ENCODE measurements around the gene MAP2K1. TPM values are rescaled to one million over a fixed set of nuclear protein-coding genes. Genes with fewer than 3 reads are reported as not detected.

MAP2K1 gene
- total and polyA plus RNA-seq, 2 experiments from 2014 or later = 62.7 to 96.5 TPM

DNA sequence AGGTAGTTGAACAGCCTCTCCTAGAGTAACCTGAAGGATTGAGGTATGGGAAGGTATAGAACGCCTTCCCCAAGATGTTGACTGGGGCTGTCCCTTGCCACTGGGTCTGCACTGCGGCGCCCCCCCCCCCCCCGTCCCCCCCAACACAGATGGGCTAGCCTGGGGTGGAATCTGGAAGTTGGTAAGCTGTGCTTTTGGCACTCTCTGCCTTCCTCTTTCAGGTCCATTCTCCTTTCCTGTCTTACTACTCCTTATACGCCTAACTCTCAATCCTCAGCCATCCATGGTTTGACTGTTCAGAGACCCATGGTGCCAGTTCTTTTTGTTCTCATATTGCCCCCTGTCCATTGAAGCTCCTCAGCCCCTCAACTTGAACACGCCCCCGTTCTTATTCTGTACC lies 42.8 kb downstream of the MAP2K1 start:
- Histone ChIP-seq H3K4me3 (no peak overlapping the region), H3K27ac (no peak overlapping the region), H3K9me3 (ENCODE audit: low read depth) (no peaks in the 10 kb centered on the region), H3K4me1 (ENCODE audit: low read depth) (no peaks in the 10 kb centered on the region), H3K27me3 (no peaks in the 10 kb centered on the region), H3K36me3 (no peaks in the 10 kb centered on the region)
- TF ChIP-seq, protein P1, sequence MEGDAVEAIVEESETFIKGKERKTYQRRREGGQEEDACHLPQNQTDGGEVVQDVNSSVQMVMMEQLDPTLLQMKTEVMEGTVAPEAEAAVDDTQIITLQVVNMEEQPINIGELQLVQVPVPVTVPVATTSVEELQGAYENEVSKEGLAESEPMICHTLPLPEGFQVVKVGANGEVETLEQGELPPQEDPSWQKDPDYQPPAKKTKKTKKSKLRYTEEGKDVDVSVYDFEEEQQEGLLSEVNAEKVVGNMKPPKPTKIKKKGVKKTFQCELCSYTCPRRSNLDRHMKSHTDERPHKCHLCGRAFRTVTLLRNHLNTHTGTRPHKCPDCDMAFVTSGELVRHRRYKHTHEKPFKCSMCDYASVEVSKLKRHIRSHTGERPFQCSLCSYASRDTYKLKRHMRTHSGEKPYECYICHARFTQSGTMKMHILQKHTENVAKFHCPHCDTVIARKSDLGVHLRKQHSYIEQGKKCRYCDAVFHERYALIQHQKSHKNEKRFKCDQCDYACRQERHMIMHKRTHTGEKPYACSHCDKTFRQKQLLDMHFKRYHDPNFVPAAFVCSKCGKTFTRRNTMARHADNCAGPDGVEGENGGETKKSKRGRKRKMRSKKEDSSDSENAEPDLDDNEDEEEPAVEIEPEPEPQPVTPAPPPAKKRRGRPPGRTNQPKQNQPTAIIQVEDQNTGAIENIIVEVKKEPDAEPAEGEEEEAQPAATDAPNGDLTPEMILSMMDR (IDR thresholded peaks at IDR 0.05; ENCODE audit: low read depth, low read length) = no peak
- DNase-seq (ENCODE audit: low read depth in 1 of 2, low spot score in 1 of 2) = no peak

DNA sequence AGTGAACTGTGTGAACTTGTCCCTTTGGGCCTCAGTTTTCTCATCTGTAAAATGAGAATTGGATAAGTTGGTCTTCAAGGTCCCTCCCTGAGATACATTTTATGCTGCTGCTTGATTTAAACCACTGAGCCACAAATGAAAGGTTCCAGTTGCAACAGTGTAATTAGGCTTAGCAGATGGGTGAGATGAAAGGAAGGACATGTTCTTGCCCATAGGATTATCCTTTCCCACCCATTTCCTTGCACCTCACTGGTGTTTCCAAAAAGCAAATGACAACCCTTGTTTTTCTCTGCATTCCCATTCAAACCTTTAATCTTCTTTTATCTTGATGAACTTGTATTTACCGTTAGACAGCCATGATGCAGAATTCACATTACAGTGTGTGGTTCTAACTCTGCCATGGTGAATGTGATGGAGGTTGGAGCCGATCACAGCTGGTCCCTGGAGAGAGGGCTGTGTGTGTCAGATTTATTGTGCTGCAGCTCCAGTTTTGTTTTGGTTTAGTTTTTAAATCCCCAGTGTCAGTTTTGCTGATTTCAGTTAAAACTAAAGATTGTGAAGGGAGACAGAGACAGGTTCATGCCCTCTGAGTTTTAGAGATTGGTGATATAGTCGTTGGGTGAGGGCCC lies 44.0 kb downstream of the MAP2K1 start:
- H3K4me1 ChIP-seq (ENCODE audit: low read depth) = no peaks in the 10 kb centered on the region
- TF ChIP-seq, protein P1 (IDR thresholded peaks at IDR 0.05; ENCODE audit: low read depth, low read length) = no peak
- H3K27me3 ChIP-seq = no peaks in the 10 kb centered on the region

DNA sequence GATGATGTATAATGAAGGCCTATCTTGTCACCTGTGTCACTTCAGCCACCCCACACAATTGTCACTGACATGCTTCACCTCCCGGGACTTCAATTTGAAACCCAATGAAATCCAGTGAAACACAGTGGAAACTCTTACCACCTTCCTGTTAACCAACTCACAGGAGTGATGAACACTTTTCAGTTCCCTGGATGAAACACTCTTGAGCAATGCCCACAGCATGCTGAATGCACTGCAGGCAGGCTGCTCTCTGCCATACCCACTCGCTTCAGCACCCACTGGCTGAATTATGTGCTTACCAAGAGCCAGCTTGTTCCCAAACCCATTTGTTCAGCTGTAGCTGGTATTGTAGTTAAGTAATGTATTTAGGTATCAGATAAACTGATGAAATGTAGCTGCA lies 47.0 kb downstream of the MAP2K1 start:
- DNase-seq (ENCODE audit: low read depth in 1 of 2, low spot score in 1 of 2) = no peak
- Histone ChIP-seq H3K27ac (peak overlapping the region; percentile 30), H3K9me3 (ENCODE audit: low read depth) (no peaks in the 10 kb centered on the region), H3K4me3 (no peak overlapping the region), H3K27me3 (no peaks in the 10 kb centered on the region), H3K4me1 (ENCODE audit: low read depth) (no peaks in the 10 kb centered on the region), H3K36me3 (peaks cover 15% of the 10 kb centered on the region)
- TF ChIP-seq, protein P1 (IDR thresholded peaks at IDR 0.05; ENCODE audit: low read depth, low read length) = no peak

More for the DNA sequence above, 44.0 kb downstream of the MAP2K1 start:
- Histone ChIP-seq H3K27ac (peak overlapping the region; percentile 60), H3K36me3 (no peaks in the 10 kb centered on the region), H3K4me3 (no peak overlapping the region), H3K9me3 (ENCODE audit: low read depth) (no peaks in the 10 kb centered on the region)
- DNase-seq (ENCODE audit: low read depth in 1 of 2, low spot score in 1 of 2) = no peak

DNA sequence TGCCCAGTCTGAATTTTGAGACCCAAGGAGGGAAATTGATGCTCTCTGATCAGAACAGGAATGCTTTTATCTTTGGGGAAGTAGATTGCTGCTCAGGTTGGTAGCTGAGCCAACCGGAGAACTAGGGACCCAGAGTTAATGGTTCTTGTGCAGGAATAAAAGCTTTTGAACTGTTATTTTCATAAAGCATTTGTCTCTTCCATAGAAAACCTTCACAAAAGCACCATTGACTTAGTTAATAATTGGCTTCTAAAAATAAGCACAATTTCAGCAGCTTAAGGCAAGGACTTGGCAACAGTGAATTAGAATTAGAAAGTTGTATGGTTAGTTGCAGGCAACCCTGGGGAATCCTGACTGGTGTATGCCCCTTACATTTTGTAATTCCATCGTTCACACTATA lies 53.8 kb downstream of the MAP2K1 start:
- no peaks in the 10 kb centered on the region for H3K9me3 ChIP-seq (ENCODE audit: low read depth)
- no peak overlapping the region for H3K4me3 ChIP-seq
- no peaks in the 10 kb centered on the region for H3K4me1 ChIP-seq (ENCODE audit: low read depth)
- TF ChIP-seq, protein P1 (IDR thresholded peaks at IDR 0.05; ENCODE audit: low read depth, low read length) = no peak
- H3K27ac ChIP-seq = no peak overlapping the region
- DNase-seq (ENCODE audit: low read depth in 1 of 2, low spot score in 1 of 2) = no peak
- H3K27me3 ChIP-seq = no peaks in the 10 kb centered on the region
- peaks cover 52% of the 10 kb centered on the region for H3K36me3 ChIP-seq

DNA sequence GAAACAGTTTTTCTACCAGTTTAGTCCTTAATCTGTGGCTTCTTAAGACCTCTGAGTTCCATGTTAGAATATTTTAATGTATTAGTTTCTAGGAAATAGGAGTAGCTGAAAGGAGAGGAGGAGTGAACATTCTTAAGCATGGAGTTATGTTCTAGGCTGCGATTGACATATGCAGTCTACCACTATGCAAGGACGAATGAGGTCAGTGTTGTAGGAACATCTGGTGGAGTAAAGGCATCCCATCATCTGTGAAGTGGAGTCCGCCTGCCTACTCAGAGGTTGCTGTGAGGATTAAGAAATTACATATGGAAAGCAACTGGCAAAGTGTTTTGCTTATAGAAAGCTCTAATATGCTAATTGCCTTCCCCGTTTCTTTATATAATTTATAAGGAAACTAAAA lies 65.7 kb downstream of the MAP2K1 start:
- no peak for DNase-seq (ENCODE audit: low read depth in 1 of 2, low spot score in 1 of 2)
- Histone ChIP-seq H3K4me3 (no peak overlapping the region), H3K9me3 (ENCODE audit: low read depth) (no peaks in the 10 kb centered on the region), H3K4me1 (ENCODE audit: low read depth) (no peaks in the 10 kb centered on the region), H3K36me3 (peaks cover 10% of the 10 kb centered on the region), H3K27ac (no peak overlapping the region), H3K27me3 (no peaks in the 10 kb centered on the region)
- TF ChIP-seq, protein P1 (IDR thresholded peaks at IDR 0.05; ENCODE audit: low read depth, low read length) = no peak

All from cardiac muscle cell (in vitro differentiated cells and primary cell).